Endothelial cell of umbilical vein (primary cell): ENCODE data around the gene WLS.
A peak's percentile ranks its signal among the peaks of the same experiment; 100 is the strongest.

Experiments
- CTCF ChIP-seq, 2 donors: IDR thresholded peaks; 1 replicate in 1 of 2; 2 replicates in 1 of 2; pipeline ENCODE4 v1.5.1; 2011; ENCODE audit warnings: low read length in 2 of 2, mild to moderate bottlenecking in 2 of 2, moderate library complexity in 2 of 2, control low read depth in 1 of 2, inconsistent platforms in 1 of 2, low read depth in 1 of 2; ENCODE audit not compliant: insufficient read depth in 1 of 2; ENCODE audit errors: extremely low read depth in 1 of 2
- JUN ChIP-seq: IDR thresholded peaks from 2 replicates; pipeline ENCODE4 v1.6.1; 2011; ENCODE audit warnings: borderline replicate concordance, low read depth; ENCODE audit not compliant: insufficient read length, insufficient read depth
- MYC ChIP-seq: IDR thresholded peaks from one replicate; pipeline ENCODE4 v1.6.1; 2011; ENCODE audit warnings: mild to moderate bottlenecking, low read depth, low read length
- POLR2A ChIP-seq: IDR thresholded peaks from 2 replicates; pipeline ENCODE4 v1.6.1; 2012; ENCODE audit warnings: low read depth, mild to moderate bottlenecking, control low read depth, low read length
- POLR2AphosphoS5 ChIP-seq: IDR thresholded peaks from 2 replicates; pipeline ENCODE4 v1.6.1; 2012; ENCODE audit warnings: low read depth, mild to moderate bottlenecking, control low read depth, low read length, moderate library complexity; ENCODE audit not compliant: insufficient read depth

GRCh38 chr1:68232289-68233148, at the start of gene WLS:
- no peak for TF ChIP-seq JUN
- TF ChIP-seq MYC = no peak
- peak; percentile 98 for TF ChIP-seq POLR2A
- peak; percentile 5 to 16 for TF ChIP-seq CTCF (IDR thresholded peaks at IDR 0.05; ENCODE audit: extremely low read depth in 1 of 2, insufficient read depth in 1 of 2, low read depth in 1 of 2, low read length in 2 of 2)
- peak; percentile 97 for TF ChIP-seq POLR2AphosphoS5
